Measurements from ENCODE around the gene MAJIN. TPM values are rescaled to one million over a fixed set of nuclear protein-coding genes. Genes with fewer than 3 reads are reported as not detected.

The MAJIN gene
- total RNA-seq, 2 donors from 2014 or later: 7.4 TPM; not detected in 1

- H3K27ac ChIP-seq: no peak overlapping the region
- intact Hi-C loops (cut with DNase I): no loop called here
- H3K9me3 ChIP-seq: no peaks in the 10 kb centered on the region
- H3K4me1 ChIP-seq (replicated peaks): no peaks in the 10 kb centered on the region
- no peak for TF ChIP-seq POLR2A (IDR thresholded peaks at IDR 0.05)
- no peak for TF ChIP-seq POLR2AphosphoS5 (IDR thresholded peaks at IDR 0.05)
- TF ChIP-seq CTCF (IDR thresholded peaks at IDR 0.05): no peak
- H3K4me3 ChIP-seq: no peak overlapping the region
- no peaks in the 10 kb centered on the region for H3K27me3 ChIP-seq (replicated peaks; ENCODE audit: insufficient read depth)
- DNase-seq (ENCODE audit: low spot score): no peak
- 96% methylated on average over 18 of the region's 19 CpGs for WGBS
- H3K36me3 ChIP-seq: peaks cover 13 to 18% of the 10 kb centered on the region in 2 donors
These were observed 73.4 kb downstream of the MAJIN start for GRCh38 chr11:64898541-64898940.

GRCh38 chr11:64898076-64898445 is 73.8 kb downstream of the MAJIN start:
- DNase-seq (ENCODE audit: low spot score): no peak
- Histone ChIP-seq H3K27ac (no peak overlapping the region), H3K27me3 (replicated peaks; ENCODE audit: insufficient read depth) (no peaks in the 10 kb centered on the region), H3K4me1 (replicated peaks) (no peaks in the 10 kb centered on the region), H3K9me3 (no peaks in the 10 kb centered on the region), H3K4me3 (no peak overlapping the region), H3K36me3 (peaks cover 13% of the 10 kb centered on the region in 2 donors)
- 97% methylated on average over 9 of the region's 9 CpGs for WGBS
- TF ChIP-seq POLR2AphosphoS5 (IDR thresholded peaks at IDR 0.05): no peak
- no peak for TF ChIP-seq POLR2A (IDR thresholded peaks at IDR 0.05)
- TF ChIP-seq CTCF (IDR thresholded peaks at IDR 0.05): no peak
- intact Hi-C loops (cut with DNase I): no loop called here

GRCh38 chr11:64897381-64898075 is 74.4 kb downstream of the MAJIN start:
- H3K4me3 ChIP-seq: no peak overlapping the region
- peaks cover 7 to 8% of the 10 kb centered on the region in 2 donors for H3K36me3 ChIP-seq
- intact Hi-C loops (cut with DNase I): no loop called here
- TF ChIP-seq CTCF (IDR thresholded peaks at IDR 0.05) (no peak), POLR2A (IDR thresholded peaks at IDR 0.05) (no peak), POLR2AphosphoS5 (IDR thresholded peaks at IDR 0.05) (no peak)
- no peak overlapping the region for H3K27ac ChIP-seq
- H3K27me3 ChIP-seq (replicated peaks; ENCODE audit: insufficient read depth): no peaks in the 10 kb centered on the region
- no peaks in the 10 kb centered on the region for H3K9me3 ChIP-seq
- H3K4me1 ChIP-seq (replicated peaks): no peaks in the 10 kb centered on the region
- WGBS: 92% methylated on average over 19 of the region's 19 CpGs
- DNase-seq (ENCODE audit: low spot score): no peak

GRCh38 chr11:64896448-64897022 is 75.4 kb downstream of the MAJIN start:
- intact Hi-C loops (cut with DNase I): no loop called here
- DNase-seq (ENCODE audit: low spot score): no peak
- Histone ChIP-seq H3K36me3 (no peaks in the 10 kb centered on the region), H3K4me3 (no peak overlapping the region), H3K4me1 (replicated peaks) (no peaks in the 10 kb centered on the region), H3K27me3 (replicated peaks; ENCODE audit: insufficient read depth) (no peaks in the 10 kb centered on the region), H3K9me3 (no peaks in the 10 kb centered on the region), H3K27ac (no peak overlapping the region)
- TF ChIP-seq POLR2A (IDR thresholded peaks at IDR 0.05): no peak
- no peak for TF ChIP-seq CTCF (IDR thresholded peaks at IDR 0.05)
- TF ChIP-seq POLR2AphosphoS5 (IDR thresholded peaks at IDR 0.05): no peak
- WGBS: 85% methylated on average over 13 of the region's 14 CpGs

All from prostate gland (tissue), 2 donors.